Tibial nerve (tissue), 4 donors: ENCODE results near the gene PAEP.

Experiments used
- EP300 ChIP-seq, 2 donors: sonication (generic); formaldehyde crosslinking; IDR thresholded peaks; one replicate each; pipeline ENCODE4 v1.6.1; 2017; ENCODE audit warnings: antibody characterized with exemption in 2 of 2, mild to moderate bottlenecking in 1 of 2
- POLR2A ChIP-seq, 2 donors: fragments of 450-650 bp; IDR thresholded peaks; one replicate each; pipeline ENCODE4 v1.6.1; 2017; ENCODE audit warnings: antibody characterized with exemption in 2 of 2, mild to moderate bottlenecking in 2 of 2, moderate library complexity in 2 of 2
- TF ChIP-seq, protein P1 (sequence below), 5 experiments: fragments of 200-600 bp in 3 of 5; fragments of 450-650 bp in 2 of 5; sonication (generic) in 3 of 5; IDR thresholded peaks; one replicate each; pipeline ENCODE4 v1.5.1; 2016 to 2019; ENCODE audit warnings: antibody characterized with exemption in 5 of 5, mild to moderate bottlenecking in 3 of 5, moderate library complexity in 2 of 5

DNA sequence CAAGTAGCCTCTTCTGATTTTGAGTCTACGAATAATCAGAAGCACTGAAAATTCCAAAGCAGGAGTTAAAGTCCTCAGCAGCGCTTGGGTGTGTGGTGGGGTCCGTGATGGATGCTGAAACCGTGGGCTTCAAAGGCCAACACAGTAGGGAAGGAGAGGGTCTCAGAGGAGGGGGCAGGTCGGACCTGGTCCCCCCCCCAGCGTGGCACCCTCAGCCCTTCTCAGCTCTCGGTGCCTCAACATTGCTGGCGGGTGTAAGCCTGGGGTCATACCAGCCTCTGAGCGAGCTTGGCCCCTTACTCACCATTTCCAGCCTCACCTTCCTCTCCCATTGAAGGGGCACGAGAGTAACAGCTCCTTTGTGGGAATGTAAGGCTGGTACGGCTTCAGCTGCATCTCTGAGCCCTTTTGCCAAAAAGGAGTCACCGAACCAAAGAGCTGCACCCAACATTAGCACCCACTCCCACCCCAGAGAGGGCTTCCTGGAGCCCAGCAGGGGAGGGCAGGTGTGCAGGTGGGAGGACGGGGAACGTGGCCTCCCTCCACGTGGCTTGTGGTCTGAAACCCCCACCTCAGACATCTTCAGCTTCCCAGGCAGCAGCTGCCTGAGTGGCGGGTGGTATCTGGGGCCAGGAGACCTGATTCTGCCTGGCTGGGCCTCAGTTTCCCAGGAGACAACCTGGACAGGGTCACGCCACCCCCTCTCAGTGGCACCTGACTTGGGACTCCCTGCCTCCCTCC lies 47.0 kb upstream of the PAEP start:
- no peak for TF ChIP-seq POLR2A (IDR thresholded peaks at IDR 0.05)
- TF ChIP-seq, protein P1, sequence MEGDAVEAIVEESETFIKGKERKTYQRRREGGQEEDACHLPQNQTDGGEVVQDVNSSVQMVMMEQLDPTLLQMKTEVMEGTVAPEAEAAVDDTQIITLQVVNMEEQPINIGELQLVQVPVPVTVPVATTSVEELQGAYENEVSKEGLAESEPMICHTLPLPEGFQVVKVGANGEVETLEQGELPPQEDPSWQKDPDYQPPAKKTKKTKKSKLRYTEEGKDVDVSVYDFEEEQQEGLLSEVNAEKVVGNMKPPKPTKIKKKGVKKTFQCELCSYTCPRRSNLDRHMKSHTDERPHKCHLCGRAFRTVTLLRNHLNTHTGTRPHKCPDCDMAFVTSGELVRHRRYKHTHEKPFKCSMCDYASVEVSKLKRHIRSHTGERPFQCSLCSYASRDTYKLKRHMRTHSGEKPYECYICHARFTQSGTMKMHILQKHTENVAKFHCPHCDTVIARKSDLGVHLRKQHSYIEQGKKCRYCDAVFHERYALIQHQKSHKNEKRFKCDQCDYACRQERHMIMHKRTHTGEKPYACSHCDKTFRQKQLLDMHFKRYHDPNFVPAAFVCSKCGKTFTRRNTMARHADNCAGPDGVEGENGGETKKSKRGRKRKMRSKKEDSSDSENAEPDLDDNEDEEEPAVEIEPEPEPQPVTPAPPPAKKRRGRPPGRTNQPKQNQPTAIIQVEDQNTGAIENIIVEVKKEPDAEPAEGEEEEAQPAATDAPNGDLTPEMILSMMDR (IDR thresholded peaks at IDR 0.05): no peak
- no peak for TF ChIP-seq EP300 (IDR thresholded peaks at IDR 0.05)
